GM10847 (cell line): Measurements from ENCODE around the gene SERPINB3.
"Not testable (repeated sequence)": the region's sequence is repeated elsewhere in the genome, so short reads cannot be mapped to it uniquely, and the experiment has no call there.

Experiments
- POLR2A ChIP-seq: IDR thresholded peaks from 2 replicates; pipeline ENCODE4 v1.6.1; 2011; ENCODE audit not compliant: insufficient read length; ENCODE audit errors: extremely low read depth

SERPINB3 gene

DNA sequence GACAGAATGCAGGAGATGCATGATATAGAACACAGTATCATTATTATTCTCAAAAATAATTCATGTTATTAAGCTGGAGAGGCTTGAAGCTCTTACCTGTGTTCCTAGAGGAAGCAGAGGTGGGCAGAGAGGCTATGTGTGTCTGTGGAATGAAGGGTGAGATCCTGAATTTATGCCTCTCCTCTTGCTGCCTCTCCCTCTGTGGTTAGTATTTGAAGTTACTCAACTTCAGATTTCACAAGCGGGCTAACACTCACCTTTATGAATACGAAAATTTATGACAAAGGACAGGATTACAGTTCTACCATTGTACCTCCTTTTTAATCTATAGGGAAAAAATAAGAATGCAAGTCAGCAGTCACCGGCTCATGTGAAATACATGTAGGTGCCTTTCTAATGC is at the start of gene SERPINB3:
Gene SERPINB3 (minus strand): TSS at position 144 of the 400 bp plus-strand sequence. CDS start 677 bp downstream, outside the sequence.
- not testable (repeated sequence) for TF ChIP-seq POLR2A

DNA sequence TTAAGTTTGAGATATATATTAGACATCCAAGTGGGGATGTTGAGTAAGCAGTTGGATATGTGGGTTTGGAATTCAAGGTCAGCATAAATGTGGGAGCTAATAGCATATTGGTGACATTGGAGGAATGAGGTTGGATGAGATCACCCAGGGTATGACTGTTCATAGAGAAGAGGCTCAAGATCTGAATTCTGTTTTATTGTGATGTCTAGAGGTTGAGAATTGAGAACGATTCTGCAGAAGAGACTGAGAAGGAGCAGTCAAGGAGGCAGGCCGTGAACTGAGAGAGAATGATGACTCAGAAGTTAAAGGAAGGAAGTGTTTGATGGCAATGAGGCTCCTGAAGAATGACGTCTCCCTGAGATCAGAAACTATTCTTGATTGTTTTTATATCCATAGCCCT is 47.0 kb upstream of the SERPINB3 start:
- TF ChIP-seq POLR2A: no peak

DNA sequence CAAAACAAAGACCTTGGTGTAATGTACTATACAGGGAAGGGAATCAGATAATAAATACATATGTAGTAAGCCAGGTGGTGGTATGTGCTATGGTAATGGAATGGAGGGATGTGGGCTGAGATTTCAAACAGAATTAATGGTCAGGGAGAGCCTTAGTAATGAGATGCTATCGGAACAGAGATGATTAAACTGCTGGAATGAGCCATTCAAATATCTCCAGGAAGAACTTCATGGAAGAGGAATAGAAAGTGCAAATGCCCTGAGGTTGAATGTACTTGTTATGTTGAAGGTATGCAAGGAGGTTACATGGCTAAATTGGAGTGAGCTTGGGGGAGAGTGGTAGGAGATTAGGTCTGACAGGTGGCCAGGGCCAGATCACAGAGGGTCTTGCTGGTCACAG is 46.1 kb upstream of the SERPINB3 start:
- no peak for TF ChIP-seq POLR2A

DNA sequence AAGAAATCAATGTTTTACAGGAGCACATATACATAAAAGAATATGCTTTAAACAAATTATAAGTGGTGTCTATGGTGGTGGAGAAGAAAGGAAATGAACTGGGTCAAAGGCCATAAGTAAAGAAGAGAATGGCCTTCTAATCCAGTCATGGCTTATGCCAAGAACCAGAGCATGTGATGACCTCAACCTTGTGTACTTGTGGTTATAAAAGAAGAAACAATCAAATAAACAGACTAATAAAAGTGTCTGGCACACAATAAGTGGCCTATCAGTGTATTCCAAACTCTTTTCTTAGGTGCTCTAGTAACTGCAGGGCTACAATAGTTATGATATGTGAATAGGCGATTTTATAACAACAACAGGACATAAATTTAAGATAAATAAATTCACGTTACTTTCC is 43.7 kb upstream of the SERPINB3 start:
- no peak for TF ChIP-seq POLR2A

DNA sequence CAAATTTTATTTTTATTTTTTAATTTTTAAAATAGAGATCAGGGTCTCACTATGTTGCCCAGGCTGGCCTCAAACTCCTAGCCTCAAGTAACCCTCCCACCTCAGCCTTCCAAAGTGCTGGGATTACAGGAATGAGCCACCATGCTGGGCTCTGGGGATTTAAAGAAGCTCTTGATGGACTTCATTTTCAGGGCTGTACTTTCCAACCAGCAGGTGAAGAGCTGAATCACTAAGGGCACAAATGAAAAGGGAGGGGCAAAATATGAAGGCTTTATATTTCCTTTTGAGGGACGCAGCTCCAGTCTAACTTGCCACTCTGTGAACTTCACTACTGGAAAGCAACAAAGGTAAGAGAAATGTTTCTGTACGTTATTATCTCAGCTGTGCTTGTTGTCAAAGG is 41.0 kb upstream of the SERPINB3 start, which contains the start of gene SERPINB11:
Gene SERPINB11 (plus strand): TSS at position 301 of the 400 bp plus-strand sequence. CDS start 7,234 bp downstream, outside the sequence.
- no peak for TF ChIP-seq POLR2A

DNA sequence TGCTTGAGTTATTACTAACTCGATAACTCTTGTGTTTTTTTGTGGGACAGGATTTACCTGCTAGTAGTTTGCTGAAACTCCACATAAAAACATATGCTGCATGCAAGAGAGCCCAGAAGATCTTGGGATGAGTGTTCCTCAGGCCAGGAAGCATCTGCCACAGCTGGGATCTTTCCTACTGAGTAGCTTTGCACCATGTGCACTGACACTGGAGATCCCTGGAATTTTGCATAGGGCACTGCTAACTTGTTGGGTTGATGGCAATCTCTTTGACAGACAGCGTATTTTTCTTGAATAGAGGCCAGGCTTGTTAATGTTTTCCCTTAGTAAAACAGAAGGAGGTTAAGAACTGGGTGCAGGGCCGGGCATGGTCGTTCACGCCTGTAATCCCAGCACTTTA is 40.3 kb upstream of the SERPINB3 start:
- no peak for TF ChIP-seq POLR2A

DNA sequence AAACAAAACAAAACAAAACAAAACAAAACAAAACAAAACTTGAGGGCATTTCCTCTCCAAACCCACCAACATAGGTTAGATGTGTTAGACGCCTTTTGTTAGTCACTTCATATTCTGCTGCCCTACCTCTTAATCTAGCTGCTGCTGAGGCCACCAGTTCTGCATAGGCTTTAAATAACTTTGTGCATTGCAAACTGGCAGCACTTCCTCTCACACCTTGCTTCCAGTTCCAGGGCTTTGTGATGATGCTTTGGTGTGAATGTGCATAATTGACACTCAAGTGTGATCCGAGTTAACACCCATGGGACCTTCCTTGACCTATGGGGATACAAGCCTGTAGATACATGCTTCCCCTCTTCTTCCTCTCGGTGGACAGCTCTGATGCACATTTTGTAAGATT is 38.8 kb upstream of the SERPINB3 start:
- TF ChIP-seq POLR2A: no peak

DNA sequence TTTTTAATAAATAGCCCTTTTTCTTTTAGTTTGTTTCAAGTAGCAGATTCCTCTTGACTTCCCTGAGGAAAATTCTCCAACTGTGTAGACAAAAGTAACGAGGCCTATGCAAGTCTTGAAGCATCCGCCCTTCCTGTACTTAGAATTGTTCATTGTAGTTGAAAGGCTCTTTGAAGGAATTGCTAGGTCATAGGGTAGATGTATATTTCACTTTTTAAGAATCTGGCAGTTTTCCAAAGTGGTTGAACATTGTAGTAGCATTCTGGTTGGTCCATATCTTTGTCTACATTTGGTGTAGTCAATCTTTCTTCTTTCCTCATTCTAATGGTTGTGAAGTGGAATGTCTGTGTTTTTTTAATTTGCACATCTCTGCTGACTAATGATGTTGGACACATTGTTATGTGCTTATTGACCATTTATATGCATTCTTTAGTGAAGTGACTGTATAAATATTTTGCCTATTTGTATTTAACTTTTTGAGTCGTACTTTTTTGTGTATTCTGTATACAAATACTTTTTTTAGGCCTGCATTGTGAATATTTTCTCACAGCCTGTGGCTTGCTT is 35.5 kb upstream of the SERPINB3 start:
- no peak for TF ChIP-seq POLR2A

DNA sequence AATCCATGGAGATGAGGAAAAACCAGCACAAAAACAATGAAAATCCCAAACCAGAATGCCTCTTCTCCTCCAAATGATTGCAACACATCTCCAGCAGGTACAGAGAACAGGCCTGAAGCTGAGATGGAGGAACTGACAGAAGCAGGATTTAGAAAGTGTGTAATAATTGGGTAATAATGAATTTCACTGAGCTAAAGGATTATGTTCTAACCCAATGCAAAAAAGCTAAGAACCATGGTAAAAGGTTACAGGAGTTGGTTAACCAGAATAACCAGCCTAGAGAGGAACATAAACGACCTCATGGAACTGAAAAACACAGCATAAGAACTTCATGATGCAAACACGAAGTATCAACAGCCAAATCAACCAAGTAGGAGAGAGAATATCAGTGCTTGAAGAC is 27.4 kb upstream of the SERPINB3 start:
- no peak for TF ChIP-seq POLR2A

DNA sequence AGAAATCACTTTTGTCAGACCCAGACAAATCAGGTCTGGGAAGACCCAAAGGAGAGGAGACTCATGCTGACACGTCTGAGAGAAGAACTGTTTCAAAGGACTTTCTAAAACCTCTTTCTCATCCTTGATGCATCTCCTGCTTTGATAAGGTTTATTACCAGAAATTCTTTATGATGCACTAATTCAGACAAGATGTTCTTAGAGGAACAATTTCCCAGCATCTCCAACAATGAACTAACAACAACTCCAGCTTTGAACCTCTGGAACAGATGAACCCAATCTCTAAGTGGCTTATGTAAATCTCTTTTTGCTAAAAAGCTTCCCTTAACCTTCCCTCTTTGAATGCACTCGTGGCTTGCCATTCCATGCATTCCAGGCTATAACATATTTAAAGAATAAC is 25.2 kb upstream of the SERPINB3 start:
- TF ChIP-seq POLR2A: no peak

DNA sequence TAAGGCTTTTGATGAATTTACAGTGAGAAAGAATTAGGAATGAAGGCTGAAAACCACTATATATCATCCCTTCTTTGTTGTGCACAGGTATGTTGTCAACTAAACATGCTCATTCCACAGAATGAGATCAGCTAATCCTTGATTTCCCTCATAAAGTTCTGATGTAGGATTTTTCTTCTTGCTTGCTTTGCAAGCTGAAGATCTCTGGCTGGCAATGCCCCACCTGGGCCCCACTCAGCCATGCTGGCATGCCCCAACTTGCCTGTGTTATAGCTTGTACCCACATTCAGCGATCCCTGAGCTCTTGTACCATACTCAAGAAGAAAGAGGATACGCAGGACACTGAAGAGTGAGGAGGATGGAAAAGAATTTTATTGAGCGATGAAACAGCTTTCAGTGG is 23.0 kb upstream of the SERPINB3 start:
- no peak for TF ChIP-seq POLR2A

DNA sequence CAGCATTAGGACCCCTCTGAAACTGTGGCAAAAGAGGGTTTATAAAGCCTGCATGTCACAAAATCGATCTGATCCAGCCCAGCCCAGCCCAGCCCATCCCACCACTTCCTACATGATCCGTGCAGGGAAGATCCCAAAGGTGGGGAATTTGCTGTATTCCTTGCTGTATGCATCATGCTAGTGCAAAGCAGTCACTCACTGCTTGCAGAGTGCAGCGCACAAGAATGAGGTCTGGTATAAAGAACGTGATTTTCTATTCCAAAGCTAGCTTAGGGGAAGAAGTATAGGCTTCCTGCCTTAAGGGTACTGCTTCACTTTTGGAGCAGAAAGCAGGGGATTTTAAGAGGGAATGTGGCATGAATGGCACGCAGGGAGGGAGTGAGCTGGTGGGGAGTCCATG is 22.2 kb upstream of the SERPINB3 start:
- no peak for TF ChIP-seq POLR2A

DNA sequence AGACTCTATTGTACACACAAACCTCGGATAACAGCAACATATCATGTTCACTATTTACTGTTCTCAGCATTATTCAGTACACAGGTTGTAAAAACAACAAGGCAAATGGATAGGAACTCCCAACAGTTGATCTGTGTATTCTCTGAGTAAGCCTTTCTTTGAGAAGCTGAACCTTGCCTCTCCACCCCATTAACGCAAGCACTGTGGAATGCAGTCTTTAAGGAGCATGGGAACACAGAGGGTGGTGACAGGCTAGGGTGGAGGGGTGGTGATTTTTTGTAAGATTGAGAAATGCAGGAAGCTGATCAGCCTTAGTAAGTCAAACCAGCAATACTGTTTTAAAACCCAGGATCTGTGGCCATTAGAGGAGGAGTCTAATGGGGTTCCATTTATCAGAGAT is 21.5 kb upstream of the SERPINB3 start:
- TF ChIP-seq POLR2A: no peak

DNA sequence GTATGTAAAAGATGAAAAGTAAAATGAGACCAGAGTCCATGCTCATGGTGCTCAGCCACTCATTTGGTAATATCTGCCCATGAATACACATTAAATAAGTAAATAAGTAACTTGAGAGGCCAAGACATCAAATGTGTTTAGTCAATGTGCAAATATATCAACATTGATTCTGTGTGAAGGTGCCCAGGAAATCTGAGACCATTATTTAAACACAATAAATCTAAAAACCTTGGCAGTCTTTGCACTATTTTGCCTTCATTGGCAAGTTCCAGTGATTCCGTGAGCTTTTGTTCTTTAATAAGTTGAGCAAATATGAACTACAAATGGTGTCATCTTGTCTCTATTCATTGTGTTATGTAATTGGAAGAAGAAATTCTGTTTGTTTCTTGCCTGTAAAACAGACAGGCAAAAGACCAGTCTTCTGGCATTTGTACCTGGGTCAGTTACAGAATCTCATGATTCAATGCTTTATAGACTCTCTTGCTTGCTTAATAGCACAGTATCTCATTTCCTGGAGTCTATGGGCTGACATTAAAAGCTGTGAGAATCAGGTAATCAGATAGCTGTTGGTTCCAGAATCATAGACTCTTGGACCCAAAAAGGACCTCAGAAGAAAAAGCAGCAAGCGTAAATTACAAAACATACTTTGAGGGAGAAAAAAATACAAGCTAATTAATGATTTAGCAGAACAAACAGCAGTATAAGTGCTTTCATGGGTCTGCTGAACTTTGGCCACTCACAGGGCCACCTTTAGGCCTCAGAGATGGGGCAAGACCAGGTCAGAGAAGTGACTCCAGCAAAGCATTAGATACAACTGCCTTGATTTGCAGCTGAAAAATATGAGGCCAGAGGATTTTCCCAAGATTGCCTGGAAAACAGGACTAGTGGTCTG is 20.0 kb upstream of the SERPINB3 start:
- TF ChIP-seq POLR2A: no peak

DNA sequence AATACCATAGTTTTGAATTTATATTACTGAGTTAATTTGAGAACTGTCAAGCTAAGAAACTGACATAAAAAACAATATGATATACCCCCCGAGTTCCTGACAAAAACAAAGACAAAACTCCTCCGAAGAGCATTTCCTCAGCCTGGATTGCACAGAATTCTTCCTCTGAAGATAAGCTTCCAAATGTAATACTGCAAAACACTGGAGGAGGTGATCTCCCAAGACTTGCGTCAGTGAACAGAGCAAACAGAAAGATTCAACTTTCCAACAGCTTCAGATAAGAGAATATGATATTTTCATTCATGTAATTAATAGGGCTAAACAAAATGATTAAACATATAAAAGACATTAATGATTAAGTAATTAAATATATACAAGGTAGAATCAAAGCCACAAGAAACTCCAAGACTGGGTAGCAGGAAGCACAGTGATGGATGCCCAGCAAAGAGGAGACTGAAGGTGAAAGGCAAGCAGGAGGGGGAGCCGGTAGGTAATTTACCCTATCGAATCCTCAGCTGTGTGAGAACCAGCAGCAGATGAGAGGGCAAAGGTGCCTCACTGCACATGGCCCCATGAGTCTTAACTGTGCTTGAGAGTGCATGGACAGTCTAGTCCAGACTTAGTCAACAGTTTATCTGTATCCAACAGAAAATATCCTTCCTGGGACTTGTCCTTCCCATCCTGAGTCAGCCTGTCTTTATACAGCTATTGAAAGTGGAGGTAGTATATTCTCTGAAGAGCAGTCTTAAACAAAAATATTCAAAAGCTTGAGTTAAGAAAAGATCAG is 18.3 kb upstream of the SERPINB3 start:
- TF ChIP-seq POLR2A: no peak
